ENCODE measurements around the gene MAP7D3.

GRCh38 chrX:136214551-136214950, 36.6 kb downstream of the MAP7D3 start:
- TF ChIP-seq ESRRG (CRISPR knock-in tag; IDR thresholded peaks at IDR 0.05), result no peak
- no peak for TF ChIP-seq RARB (CRISPR knock-in tag; IDR thresholded peaks at IDR 0.05)
- TF ChIP-seq, protein P1, sequence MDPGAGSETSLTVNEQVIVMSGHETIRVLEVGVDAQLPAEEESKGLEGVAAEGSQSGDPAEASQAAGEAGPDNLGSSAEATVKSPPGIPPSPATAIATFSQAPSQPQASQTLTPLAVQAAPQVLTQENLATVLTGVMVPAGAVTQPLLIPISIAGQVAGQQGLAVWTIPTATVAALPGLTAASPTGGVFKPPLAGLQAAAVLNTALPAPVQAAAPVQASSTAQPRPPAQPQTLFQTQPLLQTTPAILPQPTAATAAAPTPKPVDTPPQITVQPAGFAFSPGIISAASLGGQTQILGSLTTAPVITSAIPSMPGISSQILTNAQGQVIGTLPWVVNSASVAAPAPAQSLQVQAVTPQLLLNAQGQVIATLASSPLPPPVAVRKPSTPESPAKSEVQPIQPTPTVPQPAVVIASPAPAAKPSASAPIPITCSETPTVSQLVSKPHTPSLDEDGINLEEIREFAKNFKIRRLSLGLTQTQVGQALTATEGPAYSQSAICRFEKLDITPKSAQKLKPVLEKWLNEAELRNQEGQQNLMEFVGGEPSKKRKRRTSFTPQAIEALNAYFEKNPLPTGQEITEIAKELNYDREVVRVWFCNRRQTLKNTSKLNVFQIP (CRISPR knock-in tag; IDR thresholded peaks at IDR 0.05; ENCODE audit: borderline replicate concordance, low read depth), result no peak
- TF ChIP-seq ZNF70 (CRISPR knock-in tag; IDR thresholded peaks at IDR 0.05), result no peak
- no peak for TF ChIP-seq BACH2 (CRISPR knock-in tag; IDR thresholded peaks at IDR 0.05; ENCODE audit: borderline replicate concordance)
- no peak for TF ChIP-seq ARNTL (CRISPR knock-in tag; IDR thresholded peaks at IDR 0.05; ENCODE audit: borderline replicate concordance, low read depth)
- TF ChIP-seq ISL1 (CRISPR knock-in tag; IDR thresholded peaks at IDR 0.05), result no peak
- no peak for TF ChIP-seq ZFP3 (CRISPR knock-in tag; IDR thresholded peaks at IDR 0.05)
- TF ChIP-seq, protein P2, sequence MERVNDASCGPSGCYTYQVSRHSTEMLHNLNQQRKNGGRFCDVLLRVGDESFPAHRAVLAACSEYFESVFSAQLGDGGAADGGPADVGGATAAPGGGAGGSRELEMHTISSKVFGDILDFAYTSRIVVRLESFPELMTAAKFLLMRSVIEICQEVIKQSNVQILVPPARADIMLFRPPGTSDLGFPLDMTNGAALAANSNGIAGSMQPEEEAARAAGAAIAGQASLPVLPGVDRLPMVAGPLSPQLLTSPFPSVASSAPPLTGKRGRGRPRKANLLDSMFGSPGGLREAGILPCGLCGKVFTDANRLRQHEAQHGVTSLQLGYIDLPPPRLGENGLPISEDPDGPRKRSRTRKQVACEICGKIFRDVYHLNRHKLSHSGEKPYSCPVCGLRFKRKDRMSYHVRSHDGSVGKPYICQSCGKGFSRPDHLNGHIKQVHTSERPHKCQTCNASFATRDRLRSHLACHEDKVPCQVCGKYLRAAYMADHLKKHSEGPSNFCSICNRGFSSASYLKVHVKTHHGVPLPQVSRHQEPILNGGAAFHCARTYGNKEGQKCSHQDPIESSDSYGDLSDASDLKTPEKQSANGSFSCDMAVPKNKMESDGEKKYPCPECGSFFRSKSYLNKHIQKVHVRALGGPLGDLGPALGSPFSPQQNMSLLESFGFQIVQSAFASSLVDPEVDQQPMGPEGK (CRISPR knock-in tag; IDR thresholded peaks at IDR 0.05; ENCODE audit: borderline replicate concordance), result no peak

Measured in SK-N-SH treated with all-trans-retinoic acid at 6 μM for 48 hours (cell line).